BJ (cell line): ENCODE data around the gene OR10AD1. TPM values are rescaled to one million over a fixed set of nuclear protein-coding genes. Genes with fewer than 3 reads are reported as not detected.

Experiments
- CTCF ChIA-PET: fragments of 350-600 bp; formaldehyde crosslinking; extraction: SDS; loops from one replicate; lab custom pipeline; 2021; ENCODE audit warnings: antibody characterized with exemption, inconsistent platforms; lab: Yijun Ruan, JAX
- POLR2A ChIA-PET: fragments of 300-600 bp; sonication (Branson Sonifier 250); formaldehyde crosslinking; extraction: SDS; loops from one replicate; lab custom pipeline; 2021; ENCODE audit warnings: antibody characterized with exemption; lab: Charles Lee
- DNase-seq: peaks from one replicate; pipeline ENCODE4 v3.0.0-alpha.2; 2011; ENCODE audit warnings: low read depth
- H3K27me3 ChIP-seq: 2 replicates; pipeline ENCODE4 v1.6.0; 2011; ENCODE audit warnings: low read length; ENCODE audit not compliant: control insufficient read depth, insufficient read depth
- H3K36me3 ChIP-seq: 2 replicates; pipeline ENCODE4 v1.5.1; 2011; ENCODE audit warnings: low read length; ENCODE audit not compliant: control insufficient read depth, insufficient read depth
- H3K4me3 ChIP-seq: 2 replicates; pipeline ENCODE4 v1.5.1; 2011; ENCODE audit warnings: low read depth, mild to moderate bottlenecking, control low read depth, low read length
- CTCF ChIP-seq: IDR thresholded peaks from 2 replicates; pipeline ENCODE4 v1.5.1; 2011; ENCODE audit warnings: low read depth, mild to moderate bottlenecking, control low read depth, inconsistent platforms, low read length, moderate library complexity; ENCODE audit not compliant: insufficient read depth
- polyA plus RNA-seq: library from polyadenylated mRNA; depleted of rRNA; stranded (reverse); fragments of >200 nt; gene quantifications from 2 replicates; pipeline ENCODE4 v1.2.3, GENCODE V29; 2011

The OR10AD1 gene
- polyA plus RNA-seq, 1 experiment = not detected

- POLR2A ChIA-PET = no interaction called here
- CTCF ChIA-PET = no interaction called here
- Histone ChIP-seq H3K4me3 (no peak overlapping the region), H3K27me3 (peaks cover 28% of the 10 kb centered on the region), H3K36me3 (no peaks in the 10 kb centered on the region)
- DNase-seq = no peak
- no peak for TF ChIP-seq CTCF
Observed at GRCh38 chr12:48184549-48184922, 18.6 kb downstream of the OR10AD1 start.

- POLR2A ChIA-PET = no interaction called here
Observed at GRCh38 chr12:48183876-48184548, 19.1 kb downstream of the OR10AD1 start.

GRCh38 chr12:48183091-48183875 is 19.8 kb downstream of the OR10AD1 start, which contains the start of gene CCDC184:
Gene CCDC184 (plus strand): TSS chr12:48183644. CDS start chr12:48184123, 479 bp downstream.
- CTCF ChIA-PET = interaction anchor here (0.6 to 1.6 kb wide), 10 partner anchors 9 to 609 kb away, joined by 3 to 9 read pairs (median 4); partner anchors contain the start of gene ASB8
- TF ChIP-seq CTCF = peak; percentile 60
- no peak for DNase-seq
- H3K27me3 ChIP-seq = peaks cover 37% of the 10 kb centered on the region
- POLR2A ChIA-PET = no interaction called here
- peak within 1 kb of the TSS; percentile 56 for H3K4me3 ChIP-seq
- H3K36me3 ChIP-seq = no peaks in the 10 kb centered on the region

More at GRCh38 chr12:48183876-48184548, 19.1 kb downstream of the OR10AD1 start:
- CTCF ChIA-PET = interaction anchor here (0.9 to 1.6 kb wide), 3 partner anchors 8 to 35 kb away, joined by 3 to 9 read pairs (median 3); no protein-coding TSS in a partner anchor
- DNase-seq = no peak
- peaks cover 31% of the 10 kb centered on the region for H3K27me3 ChIP-seq
- no peak for TF ChIP-seq CTCF
- H3K36me3 ChIP-seq = no peaks in the 10 kb centered on the region
- H3K4me3 ChIP-seq = peak overlapping the region; percentile 56

- ChIA-PET CTCF (interaction anchor here (1.1 to 1.6 kb wide), 6 partner anchors 12 to 105 kb away, joined by 3 to 9 read pairs (median 4); partner anchors contain the start of gene ASB8), POLR2A (no interaction called here)
- Histone ChIP-seq H3K36me3 (no peaks in the 10 kb centered on the region), H3K4me3 (peak overlapping the region; percentile 56), H3K27me3 (peaks cover 40% of the 10 kb centered on the region)
- no peak for TF ChIP-seq CTCF
- no peak for DNase-seq
Observed at GRCh38 chr12:48182631-48183030, 20.5 kb downstream of the OR10AD1 start.
